HCT116 (cell line): ENCODE measurements around the gene CSAD.

Experiments
- EZH2 ChIP-seq: fragments of 200-600 bp; sonication (generic); IDR thresholded peaks from 2 replicates; pipeline ENCODE4 v1.6.1; 2017; ENCODE audit warnings: antibody characterized with exemption, mixed run types
- EZH2phosphoT487 ChIP-seq: fragments of 200-600 bp; IDR thresholded peaks from 2 replicates; pipeline ENCODE4 v1.6.1; 2018; ENCODE audit warnings: antibody characterized with exemption, borderline replicate concordance
- FOSL1 ChIP-seq: IDR thresholded peaks from 2 replicates; pipeline ENCODE4 v1.6.1; 2012; ENCODE audit warnings: low read depth
- POLR2A ChIP-seq: IDR thresholded peaks from 2 replicates; pipeline ENCODE4 v1.7.0; 2011; ENCODE audit warnings: borderline replicate concordance; ENCODE audit not compliant: insufficient read depth, insufficient read length; ENCODE audit errors: extremely low read depth
- POLR2AphosphoS5 ChIP-seq: IDR thresholded peaks from 2 replicates; pipeline ENCODE4 v1.6.1; 2011; ENCODE audit warnings: mild to moderate bottlenecking, low read depth, low read length, moderate library complexity
- REST ChIP-seq: IDR thresholded peaks from 2 replicates; pipeline ENCODE4 v1.6.1; 2012; ENCODE audit warnings: low read depth
- SIN3A ChIP-seq: IDR thresholded peaks from 2 replicates; pipeline ENCODE4 v1.6.1; 2012; ENCODE audit warnings: low read depth
- TF ChIP-seq, protein P1 (sequence below), 3 experiments: fragments of 200-600 bp in 1 of 3; sonication (generic) in 1 of 3; IDR thresholded peaks in 2 of 3; conservative IDR thresholded peaks in 1 of 3; 2 replicates each; pipeline ENCODE4 v1.5.1; 2012 to 2017; ENCODE audit warnings: low read depth in 2 of 3, low read length in 2 of 3, antibody characterized with exemption in 1 of 3, borderline replicate concordance in 1 of 3, control low read depth in 1 of 3, mild to moderate bottlenecking in 1 of 3, mixed read lengths in 1 of 3, mixed run types in 1 of 3, moderate library complexity in 1 of 3; ENCODE audit not compliant: insufficient read depth in 1 of 3

- TF ChIP-seq POLR2A (no peak), EZH2 (no peak), POLR2AphosphoS5 (no peak), EZH2phosphoT487 (no peak), SIN3A (no peak), REST (no peak), FOSL1 (no peak)
- TF ChIP-seq, protein P1, sequence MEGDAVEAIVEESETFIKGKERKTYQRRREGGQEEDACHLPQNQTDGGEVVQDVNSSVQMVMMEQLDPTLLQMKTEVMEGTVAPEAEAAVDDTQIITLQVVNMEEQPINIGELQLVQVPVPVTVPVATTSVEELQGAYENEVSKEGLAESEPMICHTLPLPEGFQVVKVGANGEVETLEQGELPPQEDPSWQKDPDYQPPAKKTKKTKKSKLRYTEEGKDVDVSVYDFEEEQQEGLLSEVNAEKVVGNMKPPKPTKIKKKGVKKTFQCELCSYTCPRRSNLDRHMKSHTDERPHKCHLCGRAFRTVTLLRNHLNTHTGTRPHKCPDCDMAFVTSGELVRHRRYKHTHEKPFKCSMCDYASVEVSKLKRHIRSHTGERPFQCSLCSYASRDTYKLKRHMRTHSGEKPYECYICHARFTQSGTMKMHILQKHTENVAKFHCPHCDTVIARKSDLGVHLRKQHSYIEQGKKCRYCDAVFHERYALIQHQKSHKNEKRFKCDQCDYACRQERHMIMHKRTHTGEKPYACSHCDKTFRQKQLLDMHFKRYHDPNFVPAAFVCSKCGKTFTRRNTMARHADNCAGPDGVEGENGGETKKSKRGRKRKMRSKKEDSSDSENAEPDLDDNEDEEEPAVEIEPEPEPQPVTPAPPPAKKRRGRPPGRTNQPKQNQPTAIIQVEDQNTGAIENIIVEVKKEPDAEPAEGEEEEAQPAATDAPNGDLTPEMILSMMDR (IDR thresholded peaks at IDR 0.05 in 2 of 3, conservative IDR thresholded peaks at IDR 0.05 in 1 of 3; ENCODE audit: borderline replicate concordance in 1 of 3, insufficient read depth in 1 of 3, low read depth in 2 of 3, low read length in 2 of 3), result no peak
These were observed 27.7 kb upstream of the CSAD start for GRCh38 chr12:53208435-53208834.
